HepG2 (cell line): Measurements from ENCODE around the gene MOK. TPM values are rescaled to one million over a fixed set of nuclear protein-coding genes. Genes with fewer than 3 reads are reported as not detected.

ENCODE experiments used
- ATAC-seq: fragments of 200-7000 bp; cut with Tn5 transposase; 3 replicates; pipeline ENCODE4 v1.9.1; 2020; ENCODE audit warnings: mild to moderate bottlenecking, moderate library complexity
- BruUV-seq: library from RNA; stranded (reverse); fragments of 400-500 nt; replicated peaks from 2 replicates; lab custom pipeline; 2021; lab: Mats Ljungman, UMichigan
- CTCF ChIA-PET: fragments of 300-600 bp; formaldehyde crosslinking; extraction: SDS; loops from one replicate; lab custom pipeline; 2021; ENCODE audit warnings: low total read pairs, inconsistent platforms, low intra/inter-chr PET ratio; lab: Yijun Ruan, JAX
- POLR2A ChIA-PET: fragments of 350-600 bp; sonication (Branson Sonifier 250); formaldehyde crosslinking; loops from one replicate; lab custom pipeline; 2020; ENCODE audit warnings: antibody characterized with exemption, inconsistent platforms; lab: Yijun Ruan, JAX
- DNase-seq: peaks from one replicate; pipeline ENCODE4 v3.0.0-alpha.2; 2015; ENCODE audit warnings: low spot score
- FAIRE-seq: peaks from 3 replicates; lab custom pipeline; 2011; peaks lifted over from hg19 to GRCh38; lab: Jason Lieb, UNC
- H2AFZ ChIP-seq: one replicate; pipeline ENCODE4 v1.6.1; 2011; ENCODE audit warnings: low read length, inconsistent platforms
- H3K27ac ChIP-seq: fragments of 300-600 bp; 3 replicates; pipeline ENCODE4 v1.8.0; 2011; ENCODE audit warnings: mixed run types, mild to moderate bottlenecking, mixed read lengths, low read length, inconsistent platforms; ENCODE audit not compliant: insufficient read depth; ENCODE audit errors: extremely low read length
- H3K27me3 ChIP-seq, 2 experiments: fragments of 200-600 bp in 1 of 2; 2 replicates in 1 of 2; 3 replicates in 1 of 2; pipeline versions ENCODE4 v1.6.0 to v1.8.0; 2011; ENCODE audit warnings: low read length in 2 of 2, mild to moderate bottlenecking in 2 of 2, moderate library complexity in 2 of 2, inconsistent platforms in 1 of 2; ENCODE audit not compliant: insufficient read depth in 2 of 2, control insufficient read depth in 1 of 2
- H3K36me3 ChIP-seq, 2 experiments: fragments of 200-600 bp in 1 of 2; replicated peaks in 1 of 2; 2 replicates in 1 of 2; 3 replicates in 1 of 2; pipeline versions ENCODE4 v1.5.1 to v1.8.0; 2011; ENCODE audit warnings: low read length in 2 of 2, inconsistent platforms in 1 of 2; ENCODE audit not compliant: insufficient read depth in 2 of 2, control insufficient read depth in 1 of 2
- H3K4me1 ChIP-seq: 2 replicates; pipeline ENCODE4 v1.5.1; 2012; ENCODE audit warnings: low read length, inconsistent platforms; ENCODE audit not compliant: insufficient read depth
- H3K4me2 ChIP-seq: 2 replicates; pipeline ENCODE4 v1.6.0; 2011; ENCODE audit warnings: low read depth, low read length, inconsistent platforms
- H3K4me3 ChIP-seq, 3 experiments: fragments of 200-600 bp in 1 of 3; sonication (generic), shearing (Covaris generic) in 1 of 3; replicated peaks in 1 of 3; 2 replicates each; pipeline ENCODE4 v1.5.1; 2011 to 2016; ENCODE audit warnings: low read length in 3 of 3, inconsistent platforms in 2 of 3, low read depth in 2 of 3, mild to moderate bottlenecking in 2 of 3, control low read depth in 1 of 3, mixed read lengths in 1 of 3; ENCODE audit not compliant: insufficient read depth in 1 of 3
- H3K79me2 ChIP-seq: one replicate; pipeline ENCODE4 v1.6.1; 2011; ENCODE audit warnings: low read length, inconsistent platforms; ENCODE audit not compliant: insufficient read depth
- H3K9ac ChIP-seq: 2 replicates; pipeline ENCODE4 v1.6.0; 2011; ENCODE audit warnings: mild to moderate bottlenecking, low read depth, low read length, inconsistent platforms; ENCODE audit not compliant: insufficient read depth
- H3K9me3 ChIP-seq: 2 replicates; pipeline ENCODE4 v1.5.1; 2012; ENCODE audit warnings: mild to moderate bottlenecking, low read length
- H4K20me1 ChIP-seq: 2 replicates; pipeline ENCODE4 v1.6.0; 2011; ENCODE audit warnings: inconsistent platforms, mild to moderate bottlenecking, low read length, moderate library complexity; ENCODE audit not compliant: insufficient read depth
- FOSL1 ChIP-seq: sonication (generic); formaldehyde crosslinking; IDR thresholded peaks from 2 replicates; pipeline ENCODE4 v1.9.0; 2021; ENCODE audit warnings: missing genetic modification reagents, borderline replicate concordance
- MYNN ChIP-seq: sonication (generic); formaldehyde crosslinking; IDR thresholded peaks from 2 replicates; pipeline ENCODE4 v1.4.0; 2020; ENCODE audit warnings: mild to moderate bottlenecking, low read depth, missing genetic modification reagents
- RFX3 ChIP-seq: IDR thresholded peaks from 2 replicates; pipeline ENCODE4 v1.6.1; 2016; ENCODE audit warnings: missing biosample characterization, missing genetic modification reagents
- ZFP36L2 ChIP-seq: sonication (generic); formaldehyde crosslinking; IDR thresholded peaks from 2 replicates; pipeline ENCODE4 v1.4.0; 2020; ENCODE audit warnings: missing genetic modification reagents
- ZNF121 ChIP-seq: sonication (generic); formaldehyde crosslinking; IDR thresholded peaks from 2 replicates; pipeline ENCODE4 v1.5.0; 2020; ENCODE audit warnings: mild to moderate bottlenecking, missing genetic modification reagents
- ZNF564 ChIP-seq: sonication (generic); formaldehyde crosslinking; IDR thresholded peaks from 2 replicates; pipeline ENCODE4 v1.8.1; 2023; ENCODE audit warnings: mild to moderate bottlenecking, missing genetic modification reagents
- ZNF598 ChIP-seq: sonication (generic); formaldehyde crosslinking; IDR thresholded peaks from 2 replicates; pipeline ENCODE4 v1.5.1; 2020; ENCODE audit warnings: mild to moderate bottlenecking, missing genetic modification reagents, borderline replicate concordance
- WGBS: methylation state at CpG from one replicate; pipeline ENCODE4 v1.1.6; 2017; ENCODE audit warnings: low lambda C conversion rate; 5-methylcytosine and 5-hydroxymethylcytosine counted together
- in situ Hi-C: cut with HindIII; loops from 2 replicates; pipeline ENCODE4 v1.10.0; 2017; ENCODE audit warnings: low pct_unique_long_range_greater_than_20kb; ENCODE audit not compliant: extremely low pct_ligation_motif_present
- intact Hi-C: fragments of 100-400 bp; cut with micrococcal nuclease; formaldehyde crosslinking; loops from one replicate; pipeline ENCODE4 v1.10.0; 2022; ENCODE audit not compliant: unreplicated experiment
- polyA plus RNA-seq, 8 experiments: library from polyadenylated mRNA; depleted of rRNA in 3 of 8; stranded (reverse) in 7 of 8; unstranded in 1 of 8; fragments of >200 nt; fragmentation: Illumina TruSeq in 4 of 8; extraction: Trizol in 4 of 8; gene quantifications; 2 replicates each; pipeline versions ENCODE4 v1.2.1 to v1.2.3, GENCODE V29; 2011 to 2016; ENCODE audit warnings: low read depth in 4 of 8, missing spikeins in 1 of 8, mixed read lengths in 1 of 8; ENCODE audit not compliant: insufficient read depth in 1 of 8
- total RNA-seq, 5 experiments: library from RNA; depleted of rRNA; stranded (reverse); fragments of >200 nt; fragmentation: Illumina TruSeq; extraction: Trizol; gene quantifications; 2 replicates each; pipeline ENCODE4 v1.2.3, GENCODE V29; 2016; ENCODE audit warnings: low read depth in 1 of 5

MOK gene
- total and polyA plus RNA-seq, 2 of the 13 experiments (the other 11 are each of a cell fraction or from before 2014, with no cell fraction given), result 15.3 to 16.9 TPM

- intact Hi-C loops, result no loop called here
- Histone ChIP-seq H3K36me3 (no peaks in the 10 kb centered on the region), H3K27ac (no peak overlapping the region), H3K4me1 (no peaks in the 10 kb centered on the region), H3K4me2 (no peak overlapping the region), H3K27me3 (no peaks in the 10 kb centered on the region), H2AFZ (no peak overlapping the region), H3K9ac (no peak overlapping the region), H4K20me1 (no peaks in the 10 kb centered on the region), H3K79me2 (no peaks in the 10 kb centered on the region), H3K4me3 (no peak overlapping the region), H3K9me3 (no peaks in the 10 kb centered on the region)
- ATAC-seq (no peak), DNase-seq (no peak), FAIRE-seq (no peak)
- WGBS, result 92% methylated on average over 2 of the region's 2 CpGs
- in situ Hi-C loops, result no loop called here
- TF ChIP-seq RFX3 (CRISPR knock-in tag) (no peak), ZNF564 (CRISPR knock-in tag) (no peak), MYNN (CRISPR knock-in tag) (no peak), ZFP36L2 (CRISPR knock-in tag) (no peak), ZNF598 (CRISPR knock-in tag) (no peak)
- ChIA-PET POLR2A (no interaction called here), CTCF (no interaction called here)
- no TSS peak for BruUV-seq
Measured at GRCh38 chr14:102288139-102288538, 16.8 kb downstream of the MOK start.

- no peaks in the 10 kb centered on the region for H3K27me3 ChIP-seq
- no peak overlapping the region for H3K4me2 ChIP-seq
- WGBS, result 73% methylated on average over 2 of the region's 2 CpGs
- H2AFZ ChIP-seq, result no peak overlapping the region
- in situ Hi-C loops, result no loop called here
- H3K9me3 ChIP-seq, result no peaks in the 10 kb centered on the region
- H3K36me3 ChIP-seq, result no peaks in the 10 kb centered on the region; a peak in 1 of 5 replicates
- H3K4me1 ChIP-seq, result peaks cover 5% of the 10 kb centered on the region
- no peak overlapping the region for H3K9ac ChIP-seq
- no peak; the same call in 2 of the 3 replicates for ATAC-seq
- no peak for DNase-seq
- no peaks in the 10 kb centered on the region for H3K79me2 ChIP-seq
- POLR2A ChIA-PET, result no interaction called here
- CTCF ChIA-PET, result no interaction called here
- BruUV-seq, result no TSS peak
- no peak for FAIRE-seq
- H4K20me1 ChIP-seq, result no peaks in the 10 kb centered on the region
- no peak for TF ChIP-seq ZNF598 (CRISPR knock-in tag)
- peak; percentile 93 for TF ChIP-seq ZNF121 (CRISPR knock-in tag)
- TF ChIP-seq FOSL1, result no peak
- no peak overlapping the region for H3K4me3 ChIP-seq
- H3K27ac ChIP-seq, result no peak overlapping the region
- intact Hi-C loops, result no loop called here
Measured at GRCh38 chr14:102285106-102285505, 19.9 kb downstream of the MOK start.
